Activated naive CD8-positive, alpha-beta T cell treated with anti-CD3 and anti-CD28 coated beads, Interleukin-2, amount 50 U/mL, for 24 hours (primary cell): Measurements from ENCODE around the gene ASB16.
"Not testable (repeated sequence)": the region's sequence is repeated elsewhere in the genome, so short reads cannot be mapped to it uniquely, and the experiment has no call there.

Experiments
- ATAC-seq: fragments of 150-1000 bp; cut with Tn5 transposase; one replicate; pipeline ENCODE4 v1.10.0; 2021
- DNase-seq: peaks from one replicate; pipeline ENCODE4 v3.0.0; 2021
- H3K27ac Mint-ChIP-seq: one replicate; pipeline ENCODE4 v1.8.0; 2021; ENCODE audit warnings: mild to moderate bottlenecking, mixed read lengths
- H3K27me3 Mint-ChIP-seq: one replicate; pipeline ENCODE4 v1.8.0; 2021; ENCODE audit warnings: mixed read lengths
- H3K36me3 Mint-ChIP-seq: one replicate; pipeline ENCODE4 v1.8.0; 2021; ENCODE audit warnings: low read depth, mixed read lengths
- H3K4me1 Mint-ChIP-seq: one replicate; pipeline ENCODE4 v1.8.0; 2021; ENCODE audit warnings: mixed read lengths
- H3K4me3 Mint-ChIP-seq: one replicate; pipeline ENCODE4 v1.8.0; 2021; ENCODE audit warnings: mild to moderate bottlenecking, moderate library complexity, mixed read lengths
- H3K9me3 Mint-ChIP-seq: one replicate; pipeline ENCODE4 v1.8.0; 2021; ENCODE audit warnings: mixed read lengths

ASB16 gene

GRCh38 chr17:44137891-44138709 is 32.4 kb upstream of the ASB16 start:
- DNase-seq (peak; percentile 74), ATAC-seq (peak; percentile 75)
- peak overlapping the region; percentile 34 for H3K27ac Mint-ChIP-seq
- peak overlapping the region; percentile 37 for H3K4me3 Mint-ChIP-seq
- H3K4me1 Mint-ChIP-seq: peaks cover 29% of the 10 kb centered on the region
- H3K9me3 Mint-ChIP-seq: no peaks in the 10 kb centered on the region
- H3K36me3 Mint-ChIP-seq: no peaks in the 10 kb centered on the region
- no peaks in the 10 kb centered on the region for H3K27me3 Mint-ChIP-seq

DNA sequence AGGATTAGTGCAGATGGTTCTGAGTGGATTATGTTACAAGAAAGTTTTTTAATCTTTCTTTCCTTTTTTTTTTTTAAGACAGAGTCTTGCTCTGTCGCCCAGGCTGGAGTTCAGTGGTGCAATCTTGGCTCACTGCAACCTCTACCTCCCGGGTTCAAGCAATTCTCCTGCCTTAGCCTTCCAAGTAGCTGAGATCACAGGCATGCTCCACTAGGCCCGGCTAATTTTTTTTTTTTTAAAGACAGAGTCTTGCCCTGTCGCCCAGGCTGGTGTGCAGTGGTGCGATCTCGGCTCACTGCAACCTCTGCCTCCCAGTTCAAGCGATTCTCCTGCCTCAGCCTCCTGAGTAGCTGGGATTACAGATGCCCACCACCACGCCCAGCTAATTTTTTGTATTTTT is 26.6 kb upstream of the ASB16 start:
- not testable (repeated sequence) for H3K4me3 Mint-ChIP-seq, H3K27me3 Mint-ChIP-seq, H3K9me3 Mint-ChIP-seq, DNase-seq, H3K27ac Mint-ChIP-seq, ATAC-seq
- peaks cover 16% of the 10 kb centered on the region for H3K36me3 Mint-ChIP-seq
- H3K4me1 Mint-ChIP-seq: peaks cover 12% of the 10 kb centered on the region

GRCh38 chr17:44144966-44145739 is 25.4 kb upstream of the ASB16 start:
- Mint-ChIP-seq H3K4me3 (no peak overlapping the region), H3K27me3 (no peaks in the 10 kb centered on the region), H3K9me3 (no peaks in the 10 kb centered on the region), H3K4me1 (peaks cover 11% of the 10 kb centered on the region), H3K27ac (no peak overlapping the region), H3K36me3 (peaks cover 21% of the 10 kb centered on the region)
- DNase-seq (no peak), ATAC-seq (no peak)

DNA sequence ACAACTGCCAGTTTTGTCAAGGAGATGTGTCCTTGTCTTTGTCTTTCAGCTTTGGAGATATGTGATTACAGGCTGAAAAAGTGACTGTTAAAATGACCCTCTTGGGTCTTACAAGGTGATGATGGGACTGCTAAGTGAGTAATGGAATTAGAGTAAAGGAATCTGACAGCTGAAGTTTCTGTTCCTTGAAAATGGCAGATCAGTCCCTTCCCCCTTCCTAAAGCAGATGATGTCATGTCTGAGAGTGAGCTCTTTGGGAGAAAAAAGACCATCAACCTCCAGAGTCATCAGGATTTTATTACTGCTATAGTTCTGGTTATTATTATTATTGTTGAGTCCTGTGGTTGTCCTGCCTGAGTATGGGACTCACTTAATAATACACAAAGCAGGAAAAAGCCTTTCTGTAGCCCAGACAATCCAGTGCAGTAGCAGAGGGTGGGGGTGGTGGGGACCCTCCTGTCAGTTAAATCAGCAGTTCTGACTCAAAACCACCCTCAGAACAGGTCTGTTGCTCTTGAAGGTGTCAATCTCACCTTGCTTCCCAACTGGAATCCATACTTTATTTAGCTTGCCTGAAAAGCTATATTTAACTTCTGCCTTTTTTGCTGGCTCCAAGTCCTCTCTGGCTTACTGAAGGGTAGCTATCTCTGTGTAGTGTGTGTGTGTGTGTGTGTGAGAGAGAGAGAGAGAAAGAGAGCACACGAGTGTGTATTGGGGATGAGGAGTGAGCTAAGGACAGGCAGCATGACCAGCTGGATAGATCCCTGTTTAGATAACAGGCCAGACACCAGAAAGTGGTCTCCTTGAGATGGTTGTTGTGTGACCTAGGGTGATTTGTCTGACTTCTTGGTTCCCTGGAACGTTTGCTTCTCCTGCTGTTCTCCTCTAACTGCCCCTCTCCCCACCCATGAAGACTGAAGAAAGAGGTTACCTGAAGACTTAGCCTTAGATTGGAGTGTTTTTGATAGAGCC is 23.8 kb upstream of the ASB16 start:
- no peak for ATAC-seq
- Mint-ChIP-seq H3K4me3 (no peak overlapping the region), H3K9me3 (no peaks in the 10 kb centered on the region), H3K27me3 (no peaks in the 10 kb centered on the region), H3K4me1 (peaks cover 5% of the 10 kb centered on the region), H3K36me3 (peaks cover 27% of the 10 kb centered on the region), H3K27ac (no peak overlapping the region)
- no peak for DNase-seq

DNA sequence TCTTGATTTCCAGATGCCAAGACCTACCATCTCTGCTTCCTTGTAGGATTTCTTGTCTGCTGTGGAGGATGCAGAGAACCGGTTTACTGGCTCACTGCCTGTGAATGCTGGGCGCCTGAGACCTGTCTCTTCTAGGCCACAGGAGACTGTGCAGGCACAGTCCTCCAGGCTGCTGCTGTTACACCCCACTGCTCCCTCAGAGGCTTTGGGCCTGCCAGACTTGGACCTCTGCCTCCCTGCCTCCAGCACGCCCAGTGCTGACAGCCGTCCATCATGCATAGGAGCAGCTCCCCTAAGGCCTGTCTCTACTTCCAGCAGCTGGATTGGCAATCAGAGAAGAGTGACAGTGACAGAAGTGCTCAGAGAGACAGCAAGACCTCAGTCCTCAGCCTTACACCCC is 22.7 kb upstream of the ASB16 start:
- Mint-ChIP-seq H3K4me3 (no peak overlapping the region), H3K27ac (no peak overlapping the region), H3K36me3 (peaks cover 33% of the 10 kb centered on the region), H3K4me1 (no peaks in the 10 kb centered on the region), H3K9me3 (no peaks in the 10 kb centered on the region), H3K27me3 (no peaks in the 10 kb centered on the region)
- no peak for ATAC-seq
- DNase-seq: no peak

DNA sequence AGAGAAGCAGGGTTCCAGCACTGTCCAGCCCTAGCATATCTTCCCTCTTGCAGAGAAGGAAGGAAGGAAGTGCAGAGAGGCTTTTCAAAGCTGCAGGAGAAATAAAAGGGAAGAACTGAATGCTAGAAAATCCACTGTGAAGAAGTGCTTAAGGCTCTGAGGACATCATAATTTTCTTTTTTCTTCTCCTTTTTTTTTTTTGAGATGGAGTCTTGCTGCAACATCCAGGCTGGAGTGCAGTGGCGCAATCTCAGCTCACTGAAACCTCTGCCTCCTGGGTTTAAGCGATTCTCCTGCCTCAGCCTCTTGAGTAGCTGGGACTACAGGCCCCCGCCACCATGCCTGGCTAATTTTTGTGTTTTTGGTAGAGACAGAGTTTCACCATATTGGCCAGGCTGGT is 21.4 kb upstream of the ASB16 start:
- not testable (repeated sequence) for H3K27ac Mint-ChIP-seq, ATAC-seq

GRCh38 chr17:44149750-44150329 is 20.7 kb upstream of the ASB16 start:
- Mint-ChIP-seq H3K36me3 (peaks cover 36% of the 10 kb centered on the region), H3K4me3 (no peak overlapping the region), H3K27me3 (no peaks in the 10 kb centered on the region), H3K9me3 (no peaks in the 10 kb centered on the region), H3K27ac (no peak overlapping the region), H3K4me1 (no peaks in the 10 kb centered on the region)
- ATAC-seq (no peak), DNase-seq (no peak)

More for the DNA sequence above, 21.4 kb upstream of the ASB16 start:
- H3K36me3 Mint-ChIP-seq: peaks cover 36% of the 10 kb centered on the region
- H3K9me3 Mint-ChIP-seq, DNase-seq, H3K4me1 Mint-ChIP-seq, H3K27me3 Mint-ChIP-seq, H3K4me3 Mint-ChIP-seq: not testable (repeated sequence)

- Mint-ChIP-seq H3K4me3 (no peak overlapping the region), H3K36me3 (peaks cover 33% of the 10 kb centered on the region), H3K9me3 (no peaks in the 10 kb centered on the region), H3K27me3 (no peaks in the 10 kb centered on the region), H3K27ac (no peak overlapping the region), H3K4me1 (no peaks in the 10 kb centered on the region)
- no peak for DNase-seq
- no peak for ATAC-seq
Measured at GRCh38 chr17:44152875-44153274, 17.6 kb upstream of the ASB16 start.

- H3K27ac Mint-ChIP-seq: no peak overlapping the region
- H3K36me3 Mint-ChIP-seq: peaks cover 30% of the 10 kb centered on the region
- H3K4me1 Mint-ChIP-seq: peaks cover 3% of the 10 kb centered on the region
- H3K9me3 Mint-ChIP-seq: no peaks in the 10 kb centered on the region
- DNase-seq: no peak
- H3K27me3 Mint-ChIP-seq: no peaks in the 10 kb centered on the region
- no peak for ATAC-seq
- H3K4me3 Mint-ChIP-seq: no peak overlapping the region
Measured at GRCh38 chr17:44155488-44155887, 15.0 kb upstream of the ASB16 start.

- ATAC-seq (no peak), DNase-seq (no peak)
- Mint-ChIP-seq H3K9me3 (no peaks in the 10 kb centered on the region), H3K36me3 (peaks cover 19% of the 10 kb centered on the region), H3K4me1 (peaks cover 3% of the 10 kb centered on the region), H3K27ac (no peak overlapping the region), H3K4me3 (no peak overlapping the region), H3K27me3 (no peaks in the 10 kb centered on the region)
Measured at GRCh38 chr17:44159519-44160210, 10.8 kb upstream of the ASB16 start.

DNA sequence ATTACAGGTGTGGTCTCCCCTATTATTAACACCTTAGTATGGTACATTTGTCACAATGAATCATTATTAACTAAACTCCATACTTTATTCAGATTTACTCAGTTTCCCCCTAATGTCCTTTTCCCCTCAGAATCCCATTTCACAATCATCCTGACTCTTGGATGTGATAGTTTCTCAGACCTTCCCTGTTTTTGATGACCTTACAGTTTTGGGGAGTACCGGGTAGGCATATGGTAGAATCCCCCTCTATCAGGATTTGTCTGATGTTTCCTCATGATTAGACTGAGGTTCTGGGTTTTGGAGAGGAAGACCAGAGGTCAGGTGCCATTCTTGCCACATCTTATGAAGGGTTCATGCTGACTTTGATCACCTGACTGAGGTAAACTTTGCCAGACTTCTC is 6.0 kb upstream of the ASB16 start:
- DNase-seq: no peak
- no peak for ATAC-seq
- no peaks in the 10 kb centered on the region for H3K27me3 Mint-ChIP-seq
- H3K27ac Mint-ChIP-seq: no peak overlapping the region
- H3K36me3 Mint-ChIP-seq: peaks cover 2% of the 10 kb centered on the region
- H3K9me3 Mint-ChIP-seq: no peaks in the 10 kb centered on the region
- peaks cover 2% of the 10 kb centered on the region for H3K4me1 Mint-ChIP-seq
- no peak overlapping the region for H3K4me3 Mint-ChIP-seq

DNA sequence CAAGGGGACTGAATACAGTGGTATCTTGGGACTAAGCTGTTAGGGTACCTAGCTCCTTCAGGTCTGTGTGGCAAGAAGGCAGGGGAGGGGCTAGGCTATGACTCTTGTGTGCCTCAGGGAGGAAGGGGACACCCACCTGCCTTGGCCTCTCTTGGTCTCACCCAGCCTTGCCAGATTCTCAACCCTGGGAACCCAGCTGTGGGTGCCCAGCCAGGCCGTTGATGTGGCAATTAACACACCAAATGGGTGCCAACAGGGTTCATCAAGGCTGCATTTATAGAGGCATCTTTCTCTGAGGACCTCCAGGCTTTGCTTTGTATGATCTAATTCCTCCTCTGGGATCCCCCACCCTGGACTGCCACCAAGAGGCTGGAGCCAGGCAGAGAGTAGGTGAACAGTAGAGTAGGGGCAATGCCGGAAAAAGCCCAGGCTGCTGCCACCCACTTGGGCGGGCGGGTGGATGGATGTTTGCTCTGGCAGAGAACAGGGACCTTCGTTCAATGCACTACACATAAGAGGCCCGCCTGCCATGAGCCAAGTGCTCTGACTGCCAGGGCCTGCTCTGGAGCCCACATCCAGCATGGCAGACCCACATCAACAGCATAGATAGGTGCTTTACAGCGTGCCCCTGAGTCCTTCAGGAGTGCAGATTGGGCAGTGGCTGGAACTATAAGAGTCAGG is 3.2 kb upstream of the ASB16 start:
- DNase-seq (no peak), ATAC-seq (no peak)
- H3K27ac Mint-ChIP-seq: no peak overlapping the region
- H3K9me3 Mint-ChIP-seq: no peaks in the 10 kb centered on the region
- H3K36me3 Mint-ChIP-seq: no peaks in the 10 kb centered on the region
- H3K4me1 Mint-ChIP-seq: no peaks in the 10 kb centered on the region
- no peak overlapping the region for H3K4me3 Mint-ChIP-seq
- no peaks in the 10 kb centered on the region for H3K27me3 Mint-ChIP-seq

GRCh38 chr17:44170135-44170498 is 387 bp upstream of the ASB16 start:
- no peak overlapping the region for H3K27ac Mint-ChIP-seq
- H3K4me1 Mint-ChIP-seq: no peaks in the 10 kb centered on the region
- H3K4me3 Mint-ChIP-seq: no peak overlapping the region
- no peaks in the 10 kb centered on the region for H3K9me3 Mint-ChIP-seq
- no peaks in the 10 kb centered on the region for H3K27me3 Mint-ChIP-seq
- DNase-seq: no peak
- ATAC-seq: no peak
- no peaks in the 10 kb centered on the region for H3K36me3 Mint-ChIP-seq
